Stomach (tissue), 4 donors: ENCODE results near the gene HLA-DRB5.

Experiments
- CTCF ChIP-seq, 7 experiments: fragments of 450-650 bp in 4 of 7; fragments of 200-600 bp in 3 of 7; sonication (generic) in 3 of 7; IDR thresholded peaks; one replicate each; pipeline ENCODE4 v1.5.1; 2016 to 2019; ENCODE audit warnings: antibody characterized with exemption in 7 of 7, control low read depth in 2 of 7, mild to moderate bottlenecking in 1 of 7
- POLR2A ChIP-seq, 4 donors: fragments of 450-650 bp; IDR thresholded peaks; one replicate each; pipeline ENCODE4 v1.6.1; 2016; ENCODE audit warnings: antibody characterized with exemption in 4 of 4, control low read depth in 2 of 4, mild to moderate bottlenecking in 1 of 4, moderate library complexity in 1 of 4
- POLR2AphosphoS5 ChIP-seq, 3 donors: sonication (generic); formaldehyde crosslinking; IDR thresholded peaks; one replicate each; pipeline ENCODE4 v1.6.1; 2016; ENCODE audit warnings: antibody characterized with exemption in 3 of 3

GRCh38 chr6:32519910-32520258 is 10.2 kb downstream of the HLA-DRB5 start:
- TF ChIP-seq CTCF (IDR thresholded peaks at IDR 0.05) (no peak), POLR2A (IDR thresholded peaks at IDR 0.05) (no peak), POLR2AphosphoS5 (IDR thresholded peaks at IDR 0.05) (no peak)
